ENCODE measurements around the gene RNF157.

DNA sequence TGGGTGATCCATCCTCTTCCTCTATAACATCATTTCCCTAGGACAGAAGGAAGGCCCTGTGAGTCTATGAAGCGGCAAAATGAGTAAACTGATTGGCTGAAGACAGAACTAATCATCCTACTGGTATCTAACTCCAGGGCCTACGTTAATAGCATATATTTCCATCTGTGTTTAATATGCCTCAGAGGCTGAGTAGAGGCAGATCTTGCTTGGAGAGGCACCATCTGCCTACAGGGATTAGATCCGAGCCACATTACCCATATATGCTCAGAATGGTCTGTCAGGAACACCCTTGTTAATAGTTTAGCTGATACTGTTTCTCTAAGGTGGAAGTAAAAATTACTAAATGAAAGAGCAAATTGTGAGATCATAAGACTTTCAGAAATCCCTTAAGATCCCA lies 86.0 kb downstream of the RNF157 start:
- TF ChIP-seq, protein P1, sequence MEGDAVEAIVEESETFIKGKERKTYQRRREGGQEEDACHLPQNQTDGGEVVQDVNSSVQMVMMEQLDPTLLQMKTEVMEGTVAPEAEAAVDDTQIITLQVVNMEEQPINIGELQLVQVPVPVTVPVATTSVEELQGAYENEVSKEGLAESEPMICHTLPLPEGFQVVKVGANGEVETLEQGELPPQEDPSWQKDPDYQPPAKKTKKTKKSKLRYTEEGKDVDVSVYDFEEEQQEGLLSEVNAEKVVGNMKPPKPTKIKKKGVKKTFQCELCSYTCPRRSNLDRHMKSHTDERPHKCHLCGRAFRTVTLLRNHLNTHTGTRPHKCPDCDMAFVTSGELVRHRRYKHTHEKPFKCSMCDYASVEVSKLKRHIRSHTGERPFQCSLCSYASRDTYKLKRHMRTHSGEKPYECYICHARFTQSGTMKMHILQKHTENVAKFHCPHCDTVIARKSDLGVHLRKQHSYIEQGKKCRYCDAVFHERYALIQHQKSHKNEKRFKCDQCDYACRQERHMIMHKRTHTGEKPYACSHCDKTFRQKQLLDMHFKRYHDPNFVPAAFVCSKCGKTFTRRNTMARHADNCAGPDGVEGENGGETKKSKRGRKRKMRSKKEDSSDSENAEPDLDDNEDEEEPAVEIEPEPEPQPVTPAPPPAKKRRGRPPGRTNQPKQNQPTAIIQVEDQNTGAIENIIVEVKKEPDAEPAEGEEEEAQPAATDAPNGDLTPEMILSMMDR (IDR thresholded peaks at IDR 0.05): no peak
- no peak for TF ChIP-seq POLR2A (IDR thresholded peaks at IDR 0.05)

All from thyroid gland (tissue), 4 donors.